Hepatocyte (in vitro differentiated cells): ENCODE results near the gene TPPP3. TPM values are rescaled to one million over a fixed set of nuclear protein-coding genes. Genes with fewer than 3 reads are reported as not detected.

Experiments used
- DNase-seq: peaks from one replicate; pipeline ENCODE4 v3.0.0-alpha.2; 2016; ENCODE audit warnings: low spot score
- H2AFZ ChIP-seq: fragments of 200-600 bp; sonication (generic); 2 replicates; pipeline ENCODE4 v1.6.0; 2016; ENCODE audit warnings: antibody characterized with exemption, mild to moderate bottlenecking
- H3K27ac ChIP-seq: fragments of 200-600 bp; sonication (generic); 2 replicates; pipeline ENCODE4 v1.5.1; 2016; ENCODE audit warnings: mild to moderate bottlenecking
- H3K27me3 ChIP-seq: fragments of 200-600 bp; sonication (generic); 2 replicates; pipeline ENCODE4 v1.6.1; 2016
- H3K36me3 ChIP-seq: fragments of 200-600 bp; sonication (generic); replicated peaks from 2 replicates; pipeline ENCODE4 v1.5.1; 2016; ENCODE audit warnings: low read depth; ENCODE audit not compliant: insufficient read depth
- H3K4me1 ChIP-seq: fragments of 200-600 bp; sonication (generic); 2 replicates; pipeline ENCODE4 v1.5.1; 2016; ENCODE audit warnings: mild to moderate bottlenecking, moderate library complexity; ENCODE audit not compliant: insufficient read depth
- H3K4me2 ChIP-seq: fragments of 200-600 bp; sonication (generic); 2 replicates; pipeline ENCODE4 v1.6.0; 2016
- H3K4me3 ChIP-seq: fragments of 200-600 bp; sonication (generic); 2 replicates; pipeline ENCODE4 v1.5.1; 2016; ENCODE audit warnings: mild to moderate bottlenecking
- H3K79me2 ChIP-seq: fragments of 200-600 bp; sonication (generic); 2 replicates; pipeline ENCODE4 v1.6.0; 2017; ENCODE audit warnings: mild to moderate bottlenecking
- H3K9me2 ChIP-seq: fragments of 200-600 bp; sonication (generic); replicated peaks from 2 replicates; pipeline ENCODE4 v1.6.0; 2017; ENCODE audit warnings: mild to moderate bottlenecking; ENCODE audit not compliant: insufficient read depth
- H3K9me3 ChIP-seq: fragments of 200-600 bp; sonication (generic); 2 replicates; pipeline ENCODE4 v1.5.1; 2016; ENCODE audit warnings: low read depth, mild to moderate bottlenecking
- H4K20me1 ChIP-seq: fragments of 200-600 bp; sonication (generic); 2 replicates; pipeline ENCODE4 v1.6.0; 2016; ENCODE audit warnings: mild to moderate bottlenecking; ENCODE audit not compliant: insufficient read depth, poor library complexity, severe bottlenecking
- EZH2 ChIP-seq: fragments of 200-600 bp; sonication (generic); IDR thresholded peaks from 2 replicates; pipeline ENCODE4 v1.6.1; 2016; ENCODE audit warnings: antibody characterized with exemption, mild to moderate bottlenecking, borderline replicate concordance
- EZH2phosphoT487 ChIP-seq: fragments of 200-600 bp; sonication (generic); IDR thresholded peaks from one replicate; pipeline ENCODE4 v1.6.1; 2018; ENCODE audit warnings: antibody characterized with exemption, mild to moderate bottlenecking, low read depth, moderate library complexity; ENCODE audit not compliant: unreplicated experiment, severe bottlenecking
- WGBS: methylation state at CpG from one replicate; pipeline ENCODE4 v1.1.6; 2016; ENCODE audit warnings: low lambda C conversion rate; ENCODE audit errors: missing lambda C conversion rate; 5-methylcytosine and 5-hydroxymethylcytosine counted together
- polyA plus RNA-seq: library from polyadenylated mRNA; unstranded; fragments of >200 nt; fragmentation: Nextera tagmentation; extraction: Ambion mirVana; gene quantifications from 2 replicates; pipeline ENCODE4 v1.2.1, GENCODE V29; 2016
- total RNA-seq: library from RNA; depleted of rRNA; stranded (reverse); fragments of >200 nt; gene quantifications from 2 replicates; pipeline ENCODE4 v1.2.3, GENCODE V29; 2014
- TF ChIP-seq, protein P1 (sequence below): fragments of 200-600 bp; sonication (generic); IDR thresholded peaks from 2 replicates; pipeline ENCODE4 v1.5.1; 2016; ENCODE audit warnings: antibody characterized with exemption, mild to moderate bottlenecking; ENCODE audit not compliant: poor library complexity

Gene TPPP3
- total and polyA plus RNA-seq, 2 experiments from 2014 or later: 3.2 to 20.1 TPM

DNA sequence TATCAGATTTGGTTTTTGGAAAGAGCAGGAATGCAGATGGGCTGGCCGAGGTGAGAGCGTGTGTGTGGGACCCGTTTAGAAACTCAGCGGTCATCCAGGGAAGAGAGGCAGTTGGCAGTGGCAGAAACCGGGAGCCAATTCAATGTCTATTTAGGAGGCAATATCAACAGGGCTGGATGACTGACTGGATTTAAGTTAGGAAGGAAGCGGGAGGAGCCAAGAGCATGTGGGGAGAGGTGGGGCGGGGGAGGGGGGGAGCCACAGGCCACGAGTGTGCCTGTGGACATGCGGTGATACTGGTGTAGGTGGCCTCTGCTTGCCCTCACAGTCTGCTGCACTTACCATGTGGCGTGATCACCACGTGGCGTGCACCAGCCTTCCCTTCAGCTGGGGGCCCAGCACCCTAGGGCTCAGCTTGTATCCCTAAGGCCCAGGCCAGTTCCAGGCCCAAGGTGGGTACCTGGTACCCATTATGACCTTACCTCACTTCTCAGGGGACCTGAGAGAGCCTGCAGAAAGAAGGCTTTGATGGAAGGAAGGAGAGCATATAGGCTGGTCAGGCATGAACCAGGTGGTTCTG, 10.8 kb upstream of the TPPP3 start:
- 89% methylated on average over 9 of the region's 12 CpGs for WGBS
- no peak overlapping the region for H2AFZ ChIP-seq
- no peak overlapping the region for H3K4me2 ChIP-seq
- H3K79me2 ChIP-seq: no peaks in the 10 kb centered on the region
- TF ChIP-seq, protein P1, sequence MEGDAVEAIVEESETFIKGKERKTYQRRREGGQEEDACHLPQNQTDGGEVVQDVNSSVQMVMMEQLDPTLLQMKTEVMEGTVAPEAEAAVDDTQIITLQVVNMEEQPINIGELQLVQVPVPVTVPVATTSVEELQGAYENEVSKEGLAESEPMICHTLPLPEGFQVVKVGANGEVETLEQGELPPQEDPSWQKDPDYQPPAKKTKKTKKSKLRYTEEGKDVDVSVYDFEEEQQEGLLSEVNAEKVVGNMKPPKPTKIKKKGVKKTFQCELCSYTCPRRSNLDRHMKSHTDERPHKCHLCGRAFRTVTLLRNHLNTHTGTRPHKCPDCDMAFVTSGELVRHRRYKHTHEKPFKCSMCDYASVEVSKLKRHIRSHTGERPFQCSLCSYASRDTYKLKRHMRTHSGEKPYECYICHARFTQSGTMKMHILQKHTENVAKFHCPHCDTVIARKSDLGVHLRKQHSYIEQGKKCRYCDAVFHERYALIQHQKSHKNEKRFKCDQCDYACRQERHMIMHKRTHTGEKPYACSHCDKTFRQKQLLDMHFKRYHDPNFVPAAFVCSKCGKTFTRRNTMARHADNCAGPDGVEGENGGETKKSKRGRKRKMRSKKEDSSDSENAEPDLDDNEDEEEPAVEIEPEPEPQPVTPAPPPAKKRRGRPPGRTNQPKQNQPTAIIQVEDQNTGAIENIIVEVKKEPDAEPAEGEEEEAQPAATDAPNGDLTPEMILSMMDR: no peak
- TF ChIP-seq EZH2phosphoT487 (no peak), EZH2 (no peak)
- no peaks in the 10 kb centered on the region for H3K27me3 ChIP-seq
- no peak for DNase-seq
- H3K4me3 ChIP-seq: no peak overlapping the region
- H4K20me1 ChIP-seq: no peaks in the 10 kb centered on the region
- H3K9me2 ChIP-seq: no peaks in the 10 kb centered on the region
- peaks cover 16% of the 10 kb centered on the region for H3K4me1 ChIP-seq
- no peaks in the 10 kb centered on the region for H3K36me3 ChIP-seq
- peak overlapping the region; percentile 96 for H3K27ac ChIP-seq
- no peaks in the 10 kb centered on the region for H3K9me3 ChIP-seq

DNA sequence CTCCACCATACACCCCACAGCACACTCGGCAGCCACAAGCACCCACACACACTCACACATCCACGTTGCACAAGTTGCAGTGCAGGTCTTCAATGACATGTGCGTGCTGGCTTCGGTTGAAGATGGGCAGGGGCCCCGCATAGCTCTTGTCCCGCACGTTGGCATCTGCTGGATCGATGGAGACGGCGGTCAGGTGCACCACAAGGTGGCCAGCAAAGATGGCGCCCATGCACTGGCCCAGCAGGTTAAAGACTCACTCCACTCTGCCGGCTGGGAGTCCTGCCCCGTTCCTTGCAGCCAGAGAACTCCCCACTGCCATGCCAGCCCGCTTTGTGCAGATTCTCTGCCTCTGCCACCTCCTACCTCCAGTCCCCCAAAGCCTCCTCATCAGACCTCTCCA, 7.6 kb upstream of the TPPP3 start:
- Histone ChIP-seq H3K4me2 (no peak overlapping the region), H3K9me3 (no peaks in the 10 kb centered on the region), H3K4me1 (peaks cover 22% of the 10 kb centered on the region), H3K9me2 (no peaks in the 10 kb centered on the region), H3K79me2 (no peaks in the 10 kb centered on the region), H3K4me3 (no peak overlapping the region), H4K20me1 (no peaks in the 10 kb centered on the region), H3K27me3 (no peaks in the 10 kb centered on the region), H3K36me3 (no peaks in the 10 kb centered on the region), H2AFZ (no peak overlapping the region), H3K27ac (no peak overlapping the region)
- no peak for DNase-seq
- WGBS: 95% methylated on average over 14 of the region's 14 CpGs
- no peak for TF ChIP-seq EZH2
- TF ChIP-seq EZH2phosphoT487: no peak
- TF ChIP-seq, protein P1: no peak

DNA sequence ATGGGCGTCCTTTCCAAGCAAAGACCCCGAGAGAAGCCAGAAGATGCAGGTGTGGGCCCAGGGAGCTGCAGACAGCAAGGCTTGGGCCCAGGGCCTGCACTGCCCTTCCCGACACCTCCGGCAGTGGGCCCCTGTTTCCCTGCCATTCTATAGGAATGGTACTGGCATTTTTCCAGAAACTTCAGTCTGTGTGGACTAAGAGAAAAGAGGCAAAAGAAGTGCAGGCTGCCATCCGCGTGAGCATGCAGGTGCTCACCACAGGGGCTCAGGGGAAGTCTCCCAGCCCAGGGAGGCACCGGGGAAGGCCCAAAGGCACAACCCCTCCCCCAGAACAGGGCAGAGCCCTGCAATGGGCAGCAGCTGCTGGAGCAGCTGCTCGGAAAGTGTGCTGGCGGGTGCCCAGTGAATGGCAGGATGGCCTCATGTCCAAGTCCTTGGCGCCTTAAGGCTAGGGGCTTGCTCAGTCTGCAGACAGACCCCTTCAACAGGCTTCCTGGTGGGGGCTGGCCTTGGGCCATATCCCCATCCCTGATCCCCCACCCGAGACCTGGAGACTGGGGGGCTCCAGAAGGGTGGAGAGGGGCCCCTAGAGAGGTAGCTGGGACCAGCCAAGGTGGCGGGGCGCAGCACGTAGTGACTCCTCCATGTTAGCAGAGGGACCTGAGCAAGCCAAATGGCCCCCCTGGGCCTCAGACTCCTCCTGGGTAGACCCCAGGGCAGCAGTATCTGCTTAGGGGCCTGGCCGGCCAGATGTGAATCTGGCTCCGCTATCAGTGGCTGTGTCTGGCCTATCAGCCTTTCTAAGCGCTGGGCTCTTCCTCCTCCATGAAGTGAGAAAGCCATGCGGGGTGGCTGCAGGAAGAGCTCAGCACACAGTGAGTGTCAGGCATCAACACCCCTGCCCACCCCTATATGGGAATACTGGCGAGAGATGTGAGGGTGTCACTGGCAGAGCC, 6.7 kb upstream of the TPPP3 start:
- WGBS: 81% methylated on average over 19 of the region's 19 CpGs

More for the DNA sequence above, 6.7 kb upstream of the TPPP3 start:
- Histone ChIP-seq H3K4me3 (no peak overlapping the region), H3K27me3 (peaks cover 8% of the 10 kb centered on the region), H3K36me3 (no peaks in the 10 kb centered on the region), H3K9me3 (no peaks in the 10 kb centered on the region), H2AFZ (no peak overlapping the region), H3K79me2 (no peaks in the 10 kb centered on the region), H3K27ac (no peak overlapping the region), H3K4me1 (peaks cover 20% of the 10 kb centered on the region), H3K4me2 (peak overlapping the region; percentile 57), H4K20me1 (no peaks in the 10 kb centered on the region), H3K9me2 (no peaks in the 10 kb centered on the region)
- TF ChIP-seq, protein P1: no peak
- TF ChIP-seq EZH2: no peak
- TF ChIP-seq EZH2phosphoT487: no peak
- no peak for DNase-seq
